Fibroblast of skin of left biceps (primary cell): ENCODE measurements around the gene STPG1.

Experiments
- DNase-seq, 2 experiments: peaks; one replicate each; pipeline ENCODE4 v3.0.0-alpha.2; 2013; ENCODE audit warnings: low read depth in 2 of 2

The STPG1 gene

GRCh38 chr1:24341260-24341659 lies 72.3 kb downstream of the STPG1 start:
- DNase-seq: no peak

GRCh38 chr1:24340770-24341169 lies 72.8 kb downstream of the STPG1 start:
- no peak for DNase-seq

DNA sequence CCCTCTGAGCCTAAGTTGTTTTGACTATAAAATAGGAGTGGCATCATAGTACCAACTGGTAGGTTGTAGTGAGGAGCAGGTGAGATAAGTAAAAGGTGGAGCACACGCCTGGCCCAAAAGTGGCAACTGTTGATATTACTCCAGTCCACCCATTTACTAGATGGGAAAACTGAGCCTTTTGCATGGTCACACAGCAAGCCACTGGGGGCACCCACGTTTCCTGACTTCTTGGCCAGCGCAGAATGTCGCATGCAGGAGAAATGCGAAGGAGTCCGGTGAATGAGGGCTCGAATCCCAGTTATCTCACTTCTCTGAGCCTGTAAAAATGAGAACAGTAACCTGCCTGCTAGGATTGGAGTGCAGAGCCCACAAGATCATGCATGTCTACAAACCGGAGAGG lies 73.6 kb downstream of the STPG1 start:
- DNase-seq: no peak

- DNase-seq: no peak
These were observed 75.1 kb downstream of the STPG1 start for GRCh38 chr1:24338447-24338846.

GRCh38 chr1:24337455-24337854 lies 76.1 kb downstream of the STPG1 start:
- DNase-seq: no peak

DNA sequence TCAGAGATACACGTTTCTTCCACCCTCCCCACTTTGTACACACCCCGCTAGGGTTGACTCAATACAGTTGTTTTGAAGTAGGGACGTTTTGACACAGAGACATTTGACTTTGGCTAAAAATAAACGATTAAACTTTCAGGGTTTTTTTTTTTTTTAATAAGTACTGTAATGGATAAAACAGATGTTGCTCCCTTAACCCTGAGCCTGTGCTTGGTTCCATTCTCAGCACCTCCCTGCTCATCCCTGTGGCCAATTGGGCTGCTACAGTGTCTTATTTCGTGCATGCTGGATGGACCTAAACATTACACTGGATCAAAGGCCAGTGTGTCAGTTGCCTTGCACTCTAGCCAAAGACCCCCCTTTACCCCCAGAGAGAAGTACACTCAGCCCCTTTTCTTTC lies 77.5 kb downstream of the STPG1 start:
- no peak for DNase-seq

GRCh38 chr1:24331961-24332673 lies 81.5 kb downstream of the STPG1 start:
- DNase-seq: no peak

- peak; percentile 24 to 38 for DNase-seq
These were observed 83.6 kb downstream of the STPG1 start for GRCh38 chr1:24329797-24330543.

DNA sequence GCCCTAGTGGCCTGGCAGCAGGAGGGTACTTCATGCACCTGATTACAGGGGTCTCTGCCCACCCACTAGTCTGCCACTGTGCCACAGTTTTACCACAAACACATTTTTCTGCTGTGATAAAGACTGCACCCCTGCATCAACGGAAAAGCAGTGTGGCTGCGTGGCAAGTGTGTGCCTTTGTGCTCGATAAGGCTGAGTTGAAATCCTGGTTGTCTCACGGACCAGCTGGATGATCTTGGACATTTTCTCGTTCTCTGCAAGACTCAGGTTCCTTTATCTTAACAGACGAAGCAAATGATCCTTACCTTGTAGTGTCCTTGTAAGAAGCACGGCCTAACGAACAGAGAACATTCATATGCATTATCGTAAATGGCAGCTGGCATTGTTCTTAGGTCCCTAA lies 84.3 kb downstream of the STPG1 start:
- DNase-seq: no peak

GRCh38 chr1:24327891-24328290 lies 85.7 kb downstream of the STPG1 start:
- no peak for DNase-seq

DNA sequence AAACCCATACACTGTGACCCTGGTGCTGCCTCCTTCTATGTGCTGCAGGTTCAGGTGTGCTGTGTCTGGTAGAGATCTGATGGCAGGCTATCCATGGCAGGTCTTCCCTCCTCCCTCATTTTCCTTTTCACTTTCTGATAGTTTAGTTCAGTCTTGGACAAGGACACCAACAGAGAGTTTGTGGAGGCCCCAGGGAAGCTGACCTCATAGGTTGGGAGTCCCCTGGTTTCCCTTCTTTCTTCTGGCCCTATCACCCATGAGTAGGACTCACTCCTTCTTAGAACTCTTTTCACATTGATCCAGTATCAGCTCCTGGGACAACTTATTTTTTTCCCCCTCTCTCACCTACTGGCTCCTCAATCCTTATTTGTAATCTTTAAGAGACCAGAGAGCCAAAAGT lies 86.1 kb downstream of the STPG1 start:
- no peak for DNase-seq

DNA sequence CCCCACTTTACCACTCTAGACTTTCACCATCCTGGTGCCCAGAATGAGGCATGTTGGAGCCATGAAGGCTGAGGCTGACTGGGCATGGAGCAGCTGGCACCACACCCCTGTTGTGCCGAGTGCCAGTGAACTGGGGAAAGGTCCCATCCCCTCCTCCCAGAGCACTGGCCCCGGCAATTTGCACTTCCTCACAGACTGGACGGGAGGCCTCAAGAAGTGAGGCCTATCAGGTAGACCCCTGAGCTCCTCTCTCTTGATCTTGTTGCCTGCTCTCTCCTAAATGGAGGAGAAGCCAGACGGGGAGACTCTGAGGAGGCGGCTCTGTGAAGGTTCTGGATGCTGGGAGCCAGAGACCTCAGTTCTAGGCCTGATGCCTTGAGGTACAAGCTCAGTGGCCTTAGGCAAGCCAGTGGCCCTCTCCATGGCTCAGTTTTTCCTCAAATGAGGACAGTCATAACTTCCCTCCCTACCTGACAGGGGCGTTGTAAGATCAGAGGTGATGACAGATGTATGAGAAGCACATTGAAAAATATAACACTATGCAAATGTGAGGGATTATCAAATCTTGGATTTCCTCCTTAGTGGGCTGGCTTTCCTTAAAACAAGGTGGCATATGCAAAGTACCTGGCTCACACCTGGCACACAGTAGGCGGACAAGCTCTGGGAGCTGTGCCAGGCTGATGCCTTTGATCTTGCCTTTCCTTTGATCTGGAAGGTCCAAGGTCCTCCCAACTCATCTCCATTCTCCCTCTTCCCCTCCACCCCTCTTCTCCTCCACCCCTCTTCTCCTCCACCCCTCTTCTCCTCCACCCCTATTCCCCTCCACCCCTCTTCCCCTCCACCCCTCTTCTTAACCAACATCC lies 87.8 kb downstream of the STPG1 start:
- no peak for DNase-seq

- no peak for DNase-seq
These were observed 88.7 kb downstream of the STPG1 start for GRCh38 chr1:24324903-24325302.

- no peak for DNase-seq
These were observed 90.3 kb downstream of the STPG1 start for GRCh38 chr1:24323281-24323680.

- no peak for DNase-seq
These were observed 91.0 kb downstream of the STPG1 start for GRCh38 chr1:24322470-24323177.

- peak; percentile 78 to 81 for DNase-seq
These were observed 91.7 kb downstream of the STPG1 start for GRCh38 chr1:24321697-24322469.

- DNase-seq: no peak
These were observed 92.5 kb downstream of the STPG1 start for GRCh38 chr1:24321126-24321525.

DNA sequence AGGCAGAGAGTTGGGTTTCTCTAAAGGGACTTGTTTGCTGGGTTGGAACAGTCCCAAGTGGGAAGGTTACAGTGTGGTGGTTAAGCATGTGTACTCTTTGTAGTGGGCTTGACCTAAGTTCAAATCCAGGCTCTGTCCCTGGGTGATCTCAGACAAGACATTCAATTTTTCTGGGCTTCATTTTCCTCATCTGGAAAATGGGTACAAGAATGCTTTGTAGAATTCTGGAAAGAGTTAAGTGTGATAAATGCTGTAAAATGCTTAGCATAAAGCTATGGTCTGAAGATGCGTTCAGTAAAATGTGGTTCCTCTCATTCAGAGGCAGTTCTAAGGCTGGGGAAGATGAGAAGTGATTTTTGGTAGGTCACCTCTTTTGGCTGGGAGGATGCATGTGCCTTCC lies 93.6 kb downstream of the STPG1 start:
- DNase-seq: no peak

GRCh38 chr1:24319312-24319863 lies 94.2 kb downstream of the STPG1 start, which contains the start of gene GRHL3:
TSS of gene GRHL3 (plus strand) at chr1:24319357. CDS start at chr1:24319552, 195 bp downstream.
- no peak for DNase-seq

GRCh38 chr1:24318615-24319311 lies 94.8 kb downstream of the STPG1 start:
- no peak for DNase-seq
